ENCODE results near the gene LUC7L.

GRCh38 chr16:252366-253337 is 23.4 kb upstream of the LUC7L start:
- no peak for TF ChIP-seq CTCF (IDR thresholded peaks at IDR 0.05)
- TF ChIP-seq EZH2 (IDR thresholded peaks at IDR 0.05) = no peak
